Measurements from ENCODE around the gene BEST1.

DNA sequence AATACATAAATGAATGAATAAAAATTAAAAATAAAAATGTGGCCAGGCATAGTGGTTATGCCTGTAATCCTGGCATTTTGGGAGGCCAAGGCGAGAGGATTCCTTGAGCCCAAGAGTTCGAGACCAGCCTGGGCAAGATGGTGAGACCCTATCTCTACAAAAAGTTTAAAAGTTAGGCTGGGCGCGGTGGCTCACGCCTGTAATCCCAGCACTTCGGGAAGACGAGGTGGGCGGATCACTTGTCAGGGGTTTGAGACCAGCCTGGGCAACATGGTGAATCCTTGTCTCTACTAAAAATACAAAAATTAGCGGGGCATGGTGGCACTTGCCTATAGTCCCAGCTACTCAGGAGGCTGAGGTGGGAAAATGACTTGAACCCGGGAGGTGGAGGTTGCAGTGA is 9.7 kb upstream of the BEST1 start:
- TF ChIP-seq EZH2 (IDR thresholded peaks at IDR 0.05; ENCODE audit: borderline replicate concordance, insufficient read depth, low read length, poor library complexity, severe bottlenecking) = no peak
- TF ChIP-seq, protein P1, sequence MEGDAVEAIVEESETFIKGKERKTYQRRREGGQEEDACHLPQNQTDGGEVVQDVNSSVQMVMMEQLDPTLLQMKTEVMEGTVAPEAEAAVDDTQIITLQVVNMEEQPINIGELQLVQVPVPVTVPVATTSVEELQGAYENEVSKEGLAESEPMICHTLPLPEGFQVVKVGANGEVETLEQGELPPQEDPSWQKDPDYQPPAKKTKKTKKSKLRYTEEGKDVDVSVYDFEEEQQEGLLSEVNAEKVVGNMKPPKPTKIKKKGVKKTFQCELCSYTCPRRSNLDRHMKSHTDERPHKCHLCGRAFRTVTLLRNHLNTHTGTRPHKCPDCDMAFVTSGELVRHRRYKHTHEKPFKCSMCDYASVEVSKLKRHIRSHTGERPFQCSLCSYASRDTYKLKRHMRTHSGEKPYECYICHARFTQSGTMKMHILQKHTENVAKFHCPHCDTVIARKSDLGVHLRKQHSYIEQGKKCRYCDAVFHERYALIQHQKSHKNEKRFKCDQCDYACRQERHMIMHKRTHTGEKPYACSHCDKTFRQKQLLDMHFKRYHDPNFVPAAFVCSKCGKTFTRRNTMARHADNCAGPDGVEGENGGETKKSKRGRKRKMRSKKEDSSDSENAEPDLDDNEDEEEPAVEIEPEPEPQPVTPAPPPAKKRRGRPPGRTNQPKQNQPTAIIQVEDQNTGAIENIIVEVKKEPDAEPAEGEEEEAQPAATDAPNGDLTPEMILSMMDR (IDR thresholded peaks at IDR 0.05; ENCODE audit: poor library complexity, severe bottlenecking) = no peak
